ENCODE measurements around the gene IDH3G. TPM values are rescaled to one million over a fixed set of nuclear protein-coding genes. Genes with fewer than 3 reads are reported as not detected.

Gene IDH3G
- total and polyA plus RNA-seq, 2 donors (not counting 1 experiment from before 2014, with no cell fraction given), result 44.6 to 55.7 TPM

DNA sequence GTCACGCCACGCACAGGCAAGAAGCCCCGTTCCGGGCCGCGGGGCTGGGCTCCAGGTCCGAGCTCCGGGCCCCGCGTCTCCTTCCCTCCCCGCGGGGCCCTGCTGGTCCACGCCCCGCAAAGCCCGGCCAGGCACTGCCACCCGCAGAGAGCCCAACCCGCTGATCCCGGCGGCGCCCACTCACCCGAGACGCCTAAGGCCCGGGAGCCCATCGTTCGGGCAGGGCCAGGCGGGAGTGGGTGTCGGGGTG lies 35.3 kb upstream of the IDH3G start:
- H3K4me2 ChIP-seq (ENCODE audit: extremely low read depth, insufficient read depth, low read length), result no peak overlapping the region
- H3K9ac ChIP-seq (ENCODE audit: insufficient read depth, low read length), result no peak overlapping the region
- no peak overlapping the region for H3K4me3 ChIP-seq (replicated peaks in 1 of 4; ENCODE audit: control extremely low read depth in 1 of 4, insufficient read depth in 1 of 4, low read depth in 3 of 4, low read length in 4 of 4)
- no peak for DNase-seq (ENCODE audit: low read depth in 2 of 2)
- TF ChIP-seq, protein P1, sequence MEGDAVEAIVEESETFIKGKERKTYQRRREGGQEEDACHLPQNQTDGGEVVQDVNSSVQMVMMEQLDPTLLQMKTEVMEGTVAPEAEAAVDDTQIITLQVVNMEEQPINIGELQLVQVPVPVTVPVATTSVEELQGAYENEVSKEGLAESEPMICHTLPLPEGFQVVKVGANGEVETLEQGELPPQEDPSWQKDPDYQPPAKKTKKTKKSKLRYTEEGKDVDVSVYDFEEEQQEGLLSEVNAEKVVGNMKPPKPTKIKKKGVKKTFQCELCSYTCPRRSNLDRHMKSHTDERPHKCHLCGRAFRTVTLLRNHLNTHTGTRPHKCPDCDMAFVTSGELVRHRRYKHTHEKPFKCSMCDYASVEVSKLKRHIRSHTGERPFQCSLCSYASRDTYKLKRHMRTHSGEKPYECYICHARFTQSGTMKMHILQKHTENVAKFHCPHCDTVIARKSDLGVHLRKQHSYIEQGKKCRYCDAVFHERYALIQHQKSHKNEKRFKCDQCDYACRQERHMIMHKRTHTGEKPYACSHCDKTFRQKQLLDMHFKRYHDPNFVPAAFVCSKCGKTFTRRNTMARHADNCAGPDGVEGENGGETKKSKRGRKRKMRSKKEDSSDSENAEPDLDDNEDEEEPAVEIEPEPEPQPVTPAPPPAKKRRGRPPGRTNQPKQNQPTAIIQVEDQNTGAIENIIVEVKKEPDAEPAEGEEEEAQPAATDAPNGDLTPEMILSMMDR (conservative IDR thresholded peaks at IDR 0.05 in 1 of 2, IDR thresholded peaks at IDR 0.05 in 1 of 2; ENCODE audit: low read depth in 1 of 2, low read length in 2 of 2), result no peak
- no peak for TF ChIP-seq EZH2 (IDR thresholded peaks at IDR 0.05; ENCODE audit: low read length, missing control alignments)
- no peaks in the 10 kb centered on the region for H3K9me3 ChIP-seq (ENCODE audit: control insufficient read depth, insufficient read depth, low read depth, low read length)
- no peak overlapping the region for H3K27ac ChIP-seq (ENCODE audit: insufficient read depth, low read length)
- H3K36me3 ChIP-seq (ENCODE audit: control insufficient read depth, insufficient read depth, low read length), result no peaks in the 10 kb centered on the region
- H4K20me1 ChIP-seq (ENCODE audit: control insufficient read depth, extremely low read depth, insufficient read depth, low read length), result no peaks in the 10 kb centered on the region
- no peak overlapping the region for H2AFZ ChIP-seq (ENCODE audit: low read length)
- no peaks in the 10 kb centered on the region for H3K79me2 ChIP-seq (ENCODE audit: control insufficient read depth, insufficient read depth, low read length)
- H3K4me1 ChIP-seq (ENCODE audit: control insufficient read depth, extremely low read depth, insufficient read depth, low read length), result no peaks in the 10 kb centered on the region
- peaks cover 36% of the 10 kb centered on the region for H3K27me3 ChIP-seq (ENCODE audit: control insufficient read depth, insufficient read depth, low read length)

DNA sequence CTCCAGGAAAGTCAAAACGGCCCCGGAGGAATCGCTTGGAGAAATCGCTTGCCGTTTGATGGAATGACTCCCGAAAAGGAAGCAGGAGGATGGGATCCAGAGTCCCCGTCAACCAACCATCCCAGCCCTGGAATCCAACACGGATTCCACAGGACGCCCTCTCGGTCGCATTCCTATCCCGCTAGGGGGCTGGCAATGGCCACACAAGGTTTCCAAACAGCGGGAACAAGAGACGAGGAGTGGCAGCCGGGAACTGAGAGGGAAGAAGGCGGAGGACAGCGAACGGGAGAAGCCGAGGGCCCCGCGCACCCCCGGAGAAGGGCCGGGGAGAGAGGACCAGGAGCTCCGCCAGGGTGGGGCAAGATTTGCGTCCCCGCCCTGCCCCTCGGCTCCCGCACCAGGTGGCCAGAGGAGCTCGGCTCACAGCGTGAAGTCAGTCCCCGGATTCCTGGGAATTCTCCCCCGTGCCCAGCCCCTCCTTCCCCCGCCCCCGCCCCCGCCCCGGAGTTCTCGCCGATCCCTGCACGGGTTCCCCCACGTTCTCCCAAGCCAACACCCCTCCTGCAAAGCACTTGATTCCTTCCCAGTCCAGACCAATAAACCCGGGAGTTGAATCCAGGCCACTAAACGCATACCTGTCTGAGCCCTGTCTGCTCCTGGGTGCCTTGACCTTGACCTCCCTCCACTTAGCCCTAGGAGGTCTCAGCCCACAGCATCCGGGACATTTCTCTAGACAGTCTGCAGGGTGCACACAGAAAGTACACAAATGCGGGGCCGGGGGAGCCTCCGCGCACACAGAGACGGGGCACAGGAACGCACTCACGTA lies 34.8 kb upstream of the IDH3G start:
- Histone ChIP-seq H3K4me2 (ENCODE audit: extremely low read depth, insufficient read depth, low read length) (no peak overlapping the region), H3K79me2 (ENCODE audit: control insufficient read depth, insufficient read depth, low read length) (no peaks in the 10 kb centered on the region), H4K20me1 (ENCODE audit: control insufficient read depth, extremely low read depth, insufficient read depth, low read length) (no peaks in the 10 kb centered on the region), H3K9me3 (ENCODE audit: control insufficient read depth, insufficient read depth, low read depth, low read length) (no peaks in the 10 kb centered on the region), H3K27me3 (ENCODE audit: control insufficient read depth, insufficient read depth, low read length) (peaks cover 37% of the 10 kb centered on the region), H3K27ac (ENCODE audit: insufficient read depth, low read length) (no peak overlapping the region), H2AFZ (ENCODE audit: low read length) (no peak overlapping the region), H3K4me1 (ENCODE audit: control insufficient read depth, extremely low read depth, insufficient read depth, low read length) (no peaks in the 10 kb centered on the region), H3K9ac (ENCODE audit: insufficient read depth, low read length) (no peak overlapping the region), H3K4me3 (replicated peaks in 1 of 4; ENCODE audit: control extremely low read depth in 1 of 4, insufficient read depth in 1 of 4, low read depth in 3 of 4, low read length in 4 of 4) (no peak overlapping the region), H3K36me3 (ENCODE audit: control insufficient read depth, insufficient read depth, low read length) (no peaks in the 10 kb centered on the region)
- no peak for DNase-seq (ENCODE audit: low read depth in 2 of 2)
- peak; percentile 74 for TF ChIP-seq EZH2 (IDR thresholded peaks at IDR 0.05; ENCODE audit: low read length, missing control alignments)
- TF ChIP-seq, protein P1 (conservative IDR thresholded peaks at IDR 0.05 in 1 of 2, IDR thresholded peaks at IDR 0.05 in 1 of 2; ENCODE audit: low read depth in 1 of 2, low read length in 2 of 2), result no peak

DNA sequence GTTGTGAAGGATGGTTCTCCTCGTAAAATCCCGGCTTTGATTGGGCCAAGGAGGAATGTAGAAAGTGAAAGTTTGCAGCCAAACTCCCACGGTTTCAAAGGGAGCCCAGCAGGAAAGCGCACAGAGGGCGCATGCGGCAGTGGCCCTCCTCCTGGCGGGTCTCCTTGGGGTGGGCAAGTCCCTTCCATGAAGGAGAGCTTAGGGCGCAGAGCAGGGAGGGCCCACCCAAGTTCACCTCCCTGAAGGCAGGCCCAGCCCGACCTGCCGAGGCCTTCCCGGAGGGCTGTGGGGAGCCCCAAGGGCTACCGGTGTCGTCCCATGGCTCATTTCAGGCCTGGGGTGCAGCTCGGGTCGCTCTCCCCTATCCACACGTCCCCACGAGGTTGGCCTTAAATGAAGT lies 34.1 kb upstream of the IDH3G start:
- Histone ChIP-seq H3K27me3 (ENCODE audit: control insufficient read depth, insufficient read depth, low read length) (peaks cover 40% of the 10 kb centered on the region), H3K4me1 (ENCODE audit: control insufficient read depth, extremely low read depth, insufficient read depth, low read length) (no peaks in the 10 kb centered on the region), H3K27ac (ENCODE audit: insufficient read depth, low read length) (no peak overlapping the region), H3K36me3 (ENCODE audit: control insufficient read depth, insufficient read depth, low read length) (no peaks in the 10 kb centered on the region), H3K9me3 (ENCODE audit: control insufficient read depth, insufficient read depth, low read depth, low read length) (no peaks in the 10 kb centered on the region), H3K4me3 (replicated peaks in 1 of 4; ENCODE audit: control extremely low read depth in 1 of 4, insufficient read depth in 1 of 4, low read depth in 3 of 4, low read length in 4 of 4) (no peak overlapping the region), H3K4me2 (ENCODE audit: extremely low read depth, insufficient read depth, low read length) (no peak overlapping the region), H3K79me2 (ENCODE audit: control insufficient read depth, insufficient read depth, low read length) (no peaks in the 10 kb centered on the region), H3K9ac (ENCODE audit: insufficient read depth, low read length) (no peak overlapping the region), H4K20me1 (ENCODE audit: control insufficient read depth, extremely low read depth, insufficient read depth, low read length) (no peaks in the 10 kb centered on the region), H2AFZ (ENCODE audit: low read length) (no peak overlapping the region)
- TF ChIP-seq, protein P1 (conservative IDR thresholded peaks at IDR 0.05 in 1 of 2, IDR thresholded peaks at IDR 0.05 in 1 of 2; ENCODE audit: low read depth in 1 of 2, low read length in 2 of 2), result no peak
- TF ChIP-seq EZH2 (IDR thresholded peaks at IDR 0.05; ENCODE audit: low read length, missing control alignments), result no peak
- DNase-seq (ENCODE audit: low read depth in 2 of 2), result no peak

Data from fibroblast of lung (primary cell).